ENCODE data around the gene TRAPPC11. TPM values are rescaled to one million over a fixed set of nuclear protein-coding genes. Genes with fewer than 3 reads are reported as not detected.

TRAPPC11 gene
- total RNA-seq (2021) (29.1 and 30.0 TPM in 2 replicates), Bru-seq, nascent RNA (percentile 75 among the genes with signal in this experiment), BruChase-seq, experiment 1, labeled RNA remaining after a 2-hour chase (percentile 78 among the genes with signal in this experiment), BruChase-seq, experiment 2, labeled RNA remaining after a 6-hour chase (percentile 74 among the genes with signal in this experiment)
- long read RNA-seq, full-length matches to known transcripts, result 17 of 25 reads
- long read RNA-seq, partial matches to known transcripts, result 1 of 25 reads
- long read RNA-seq, other reads (novel, unspliced or antisense), result 7 of 25 reads

- ChIA-PET POLR2A (ENCODE audit: low non-redundant PET) (no interaction called here), CTCF (interaction anchor here (0.5 kb wide), 1 partner anchor 403 kb away, joined by 4 read pairs; no protein-coding TSS in a partner anchor)
- H3K27me3 ChIP-seq (replicated peaks; ENCODE audit: insufficient read depth, low read depth, low read length, poor library complexity), result no peaks in the 10 kb centered on the region
- H3K9me3 ChIP-seq (ENCODE audit: low read depth, low read length, poor library complexity, severe bottlenecking), result no peaks in the 10 kb centered on the region
- no peaks in the 10 kb centered on the region for H3K36me3 ChIP-seq (ENCODE audit: insufficient read depth, low read length, poor library complexity, severe bottlenecking)
- peak within 1 kb of the TSS; percentile 91 for H3K4me3 ChIP-seq (ENCODE audit: low read depth, low read length, poor library complexity, severe bottlenecking)
- intact Hi-C loops (cut with micrococcal nuclease; ENCODE audit: unreplicated experiment), result loop anchor here (1.0 to 5.0 kb wide), 2 partner anchors 154 to 187 kb away; partner anchors contain the start of gene ING2
- peak; percentile 99 for DNase-seq (ENCODE audit: low spot score)
- H3K27ac ChIP-seq (ENCODE audit: low read depth, low read length, poor library complexity, severe bottlenecking), result peak within 1 kb of the TSS; percentile 88
- no TSS peak for BruUV-seq (replicated peaks)
- H3K4me1 ChIP-seq (ENCODE audit: insufficient read depth, low read length, poor library complexity, severe bottlenecking), result peaks cover 14% of the 10 kb centered on the region
- TF ChIP-seq EZH2 (IDR thresholded peaks at IDR 0.05; ENCODE audit: borderline replicate concordance, low read depth, low read length, poor library complexity, severe bottlenecking), result no peak
- no peak for TF ChIP-seq CTCF (conservative IDR thresholded peaks at IDR 0.05; ENCODE audit: low read depth, low read length)
These were observed at the start of gene TRAPPC11, which contains the start of gene RWDD4 for GRCh38 chr4:183659029-183659871. Gene TRAPPC11, plus strand, starts transcription at chr4:183659293. Its CDS starts 4,575 bp downstream, at chr4:183663868. Gene RWDD4, minus strand, starts transcription at chr4:183659185. Its CDS starts 233 bp downstream, at chr4:183658952.

GRCh38 chr4:183610033-183610432 is 49.1 kb upstream of the TRAPPC11 start:
- H3K4me3 ChIP-seq (ENCODE audit: low read depth, low read length, poor library complexity, severe bottlenecking), result no peak overlapping the region
- intact Hi-C loops (cut with micrococcal nuclease; ENCODE audit: unreplicated experiment), result no loop called here
- ChIA-PET CTCF (no interaction called here), POLR2A (ENCODE audit: low non-redundant PET) (no interaction called here)
- no peak overlapping the region for H3K27ac ChIP-seq (ENCODE audit: low read depth, low read length, poor library complexity, severe bottlenecking)
- H3K9me3 ChIP-seq (ENCODE audit: low read depth, low read length, poor library complexity, severe bottlenecking), result no peaks in the 10 kb centered on the region
- H3K36me3 ChIP-seq (ENCODE audit: insufficient read depth, low read length, poor library complexity, severe bottlenecking), result no peaks in the 10 kb centered on the region
- H3K4me1 ChIP-seq (ENCODE audit: insufficient read depth, low read length, poor library complexity, severe bottlenecking), result no peaks in the 10 kb centered on the region
- DNase-seq (ENCODE audit: low spot score), result peak; percentile 43
- H3K27me3 ChIP-seq (replicated peaks; ENCODE audit: insufficient read depth, low read depth, low read length, poor library complexity), result no peaks in the 10 kb centered on the region
- no peak for TF ChIP-seq CTCF (conservative IDR thresholded peaks at IDR 0.05; ENCODE audit: low read depth, low read length)
- no peak for TF ChIP-seq EZH2 (IDR thresholded peaks at IDR 0.05; ENCODE audit: borderline replicate concordance, low read depth, low read length, poor library complexity, severe bottlenecking)
- BruUV-seq (replicated peaks), result no TSS peak

GRCh38 chr4:183610613-183611012 is 48.5 kb upstream of the TRAPPC11 start:
- ChIA-PET CTCF (no interaction called here), POLR2A (ENCODE audit: low non-redundant PET) (no interaction called here)
- DNase-seq (ENCODE audit: low spot score), result no peak
- H3K36me3 ChIP-seq (ENCODE audit: insufficient read depth, low read length, poor library complexity, severe bottlenecking), result no peaks in the 10 kb centered on the region
- H3K9me3 ChIP-seq (ENCODE audit: low read depth, low read length, poor library complexity, severe bottlenecking), result no peaks in the 10 kb centered on the region
- no peaks in the 10 kb centered on the region for H3K4me1 ChIP-seq (ENCODE audit: insufficient read depth, low read length, poor library complexity, severe bottlenecking)
- H3K27me3 ChIP-seq (replicated peaks; ENCODE audit: insufficient read depth, low read depth, low read length, poor library complexity), result no peaks in the 10 kb centered on the region
- intact Hi-C loops (cut with micrococcal nuclease; ENCODE audit: unreplicated experiment), result no loop called here
- no peak overlapping the region for H3K4me3 ChIP-seq (ENCODE audit: low read depth, low read length, poor library complexity, severe bottlenecking)
- no peak for TF ChIP-seq CTCF (conservative IDR thresholded peaks at IDR 0.05; ENCODE audit: low read depth, low read length)
- no peak for TF ChIP-seq EZH2 (IDR thresholded peaks at IDR 0.05; ENCODE audit: borderline replicate concordance, low read depth, low read length, poor library complexity, severe bottlenecking)
- BruUV-seq (replicated peaks), result no TSS peak
- H3K27ac ChIP-seq (ENCODE audit: low read depth, low read length, poor library complexity, severe bottlenecking), result no peak overlapping the region

Data from A673 (cell line).